Hepatic stellate cell (primary cell): Measurements from ENCODE around the gene CIRBP.
A peak's percentile ranks its signal among the peaks of the same experiment; 100 is the strongest.
"Not testable (repeated sequence)": the region's sequence is repeated elsewhere in the genome, so short reads cannot be mapped to it uniquely, and the experiment has no call there.

Experiments
- DNase-seq: peaks from one replicate; pipeline ENCODE4 v3.0.0; 2011; ENCODE audit warnings: low spot score

Gene CIRBP

DNA sequence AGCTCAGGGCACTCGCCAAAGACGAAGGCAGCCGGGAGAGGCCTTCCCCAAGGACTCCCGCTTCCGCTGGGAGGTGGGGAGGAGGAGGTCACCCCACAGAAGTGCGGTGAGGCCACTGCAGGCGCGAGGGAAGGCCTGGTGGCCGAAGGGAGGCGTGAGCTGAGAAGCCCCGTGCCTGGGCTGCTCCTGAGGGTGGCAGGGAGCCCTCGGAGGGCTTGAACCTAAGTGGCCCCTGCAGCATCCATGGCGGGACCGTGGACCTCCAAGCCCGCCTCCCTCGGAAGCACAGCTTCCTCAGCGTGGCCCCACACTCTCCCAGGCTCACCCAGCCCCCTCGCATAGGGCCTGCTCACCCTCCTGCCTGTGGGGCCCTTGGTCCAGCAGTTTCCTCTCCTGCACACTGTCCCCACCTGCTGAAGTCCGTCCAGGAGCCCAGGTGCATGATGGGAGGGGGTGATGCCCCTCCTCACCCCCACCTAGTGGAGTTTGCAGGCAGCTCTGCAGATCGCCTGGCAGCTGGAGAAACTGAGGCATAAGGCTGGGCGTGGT is 42.5 kb downstream of the CIRBP start:
- no peak for DNase-seq

DNA sequence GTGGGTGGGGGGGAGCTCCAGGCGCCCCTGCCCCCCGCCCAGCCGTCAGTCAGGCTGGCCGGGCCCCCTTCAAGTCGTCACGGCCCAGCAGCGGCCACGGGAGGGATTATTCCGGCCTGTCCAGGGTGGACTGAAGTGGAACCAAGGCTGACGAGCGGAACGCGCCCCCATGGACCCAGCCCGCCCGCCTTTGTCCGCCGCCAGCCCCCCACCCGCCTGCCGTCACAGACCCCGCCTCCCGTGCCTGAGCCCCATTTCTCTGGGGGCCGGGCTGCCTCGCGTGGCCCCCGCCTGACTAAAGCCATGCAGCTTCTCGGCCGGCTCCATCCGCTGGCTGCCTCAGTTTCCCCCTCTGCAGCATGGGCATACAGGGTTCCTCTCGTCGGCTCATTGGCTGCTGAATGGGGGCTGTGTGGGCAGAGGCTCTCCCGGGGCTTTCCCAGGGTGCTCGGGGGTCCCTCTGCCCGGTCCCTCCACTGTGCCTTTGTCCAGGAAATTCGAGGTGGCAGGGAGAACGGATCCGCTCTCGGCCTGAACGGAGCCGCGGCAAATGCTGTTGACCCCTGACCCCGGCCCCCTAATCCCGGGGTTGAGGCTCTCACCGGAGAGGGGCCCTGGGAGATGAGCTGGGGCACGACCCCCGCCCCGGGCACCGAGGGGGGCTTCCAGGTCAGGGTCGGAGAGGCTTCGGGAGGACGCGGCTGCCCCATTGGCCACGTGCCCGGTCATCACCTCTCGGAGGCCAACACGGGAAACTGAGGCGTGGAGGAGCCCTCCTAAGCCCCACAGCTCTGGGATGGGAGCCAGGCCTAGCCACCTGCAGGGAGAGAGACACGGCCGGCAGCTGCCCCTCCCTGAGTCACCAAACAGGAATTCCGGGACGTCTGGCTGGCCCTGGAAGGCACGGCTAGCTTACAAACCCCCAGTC is 43.9 kb downstream of the CIRBP start:
- DNase-seq = peak; percentile 87

DNA sequence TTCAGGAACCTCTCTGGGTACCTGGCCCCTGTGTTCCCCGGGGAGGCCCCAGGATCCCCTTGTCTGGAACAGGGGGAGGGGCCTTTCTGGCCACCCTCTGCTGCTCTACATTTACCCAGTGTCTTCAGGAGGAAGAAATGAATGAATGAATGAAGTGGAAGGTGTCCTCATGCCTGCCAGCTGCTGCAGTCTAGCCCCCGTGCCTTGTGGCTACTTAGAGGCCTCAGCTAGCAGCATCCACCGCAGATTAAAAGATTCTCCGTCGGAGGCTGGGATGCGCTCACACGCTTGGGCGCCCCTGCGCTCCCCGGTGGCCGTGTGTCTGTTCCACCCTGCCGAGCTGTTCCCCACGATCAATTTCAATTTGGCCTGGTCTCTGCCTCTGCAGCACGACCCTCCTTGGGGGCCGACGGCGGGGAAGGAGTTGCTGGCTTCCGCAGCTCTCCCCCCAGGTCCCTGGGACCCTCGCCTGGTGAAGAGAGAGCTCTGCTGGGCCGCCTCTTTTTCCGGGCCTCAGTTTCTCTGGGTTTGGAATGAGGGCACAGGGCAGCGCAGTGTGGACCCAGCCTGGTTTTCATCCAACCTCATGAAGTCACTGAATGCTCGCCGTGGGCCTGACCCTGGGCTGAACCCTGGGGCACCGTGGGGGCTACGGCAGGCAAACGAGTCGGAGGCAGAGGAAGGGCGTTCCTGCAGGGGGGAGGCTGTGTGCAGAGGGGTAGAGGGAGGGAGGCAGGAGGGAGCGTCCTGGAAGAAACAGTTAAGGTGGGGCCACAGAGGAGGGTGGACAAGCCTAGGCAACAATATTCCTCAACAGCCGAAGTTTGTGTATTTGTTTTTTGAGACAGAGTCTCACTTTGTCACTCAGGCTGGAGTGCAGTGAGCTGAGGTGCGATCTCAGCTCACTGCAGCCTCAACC is 44.8 kb downstream of the CIRBP start:
- no peak for DNase-seq

DNA sequence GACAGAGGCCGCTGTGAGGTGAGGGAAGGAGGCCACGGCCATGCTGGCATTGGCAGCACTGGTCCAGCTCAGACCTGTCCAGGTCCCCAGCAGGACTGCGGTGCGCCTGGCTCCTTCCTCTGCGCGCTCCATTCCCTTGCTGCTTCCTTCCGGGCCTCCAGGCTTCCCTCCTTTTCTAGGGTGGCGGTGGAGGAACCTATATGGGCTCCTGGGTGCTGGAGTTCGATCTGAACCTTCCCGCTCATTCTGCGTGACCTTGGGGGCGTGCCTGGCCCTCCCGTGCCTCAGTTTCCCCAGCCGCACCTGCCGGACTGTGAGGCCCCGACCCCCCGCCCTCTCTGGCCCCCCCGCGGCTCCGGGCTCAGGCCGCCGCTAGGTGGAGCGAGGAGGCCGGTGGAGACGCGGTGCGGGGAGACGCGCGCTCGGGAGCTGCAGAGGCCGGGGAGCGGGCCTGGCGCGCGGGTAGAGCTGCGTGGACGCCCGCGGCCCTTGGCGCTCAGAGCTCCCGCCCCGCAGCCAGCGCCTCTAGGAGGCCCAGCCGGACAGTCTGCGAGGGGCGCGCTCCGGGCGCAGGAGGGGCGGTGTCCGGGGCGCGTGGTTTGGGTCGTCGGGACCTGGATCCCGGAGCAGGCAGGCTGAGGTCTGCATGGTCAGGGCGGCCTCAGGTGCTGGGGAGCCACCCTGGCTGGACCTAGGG is 46.5 kb downstream of the CIRBP start:
- peak; percentile 77 for DNase-seq

DNA sequence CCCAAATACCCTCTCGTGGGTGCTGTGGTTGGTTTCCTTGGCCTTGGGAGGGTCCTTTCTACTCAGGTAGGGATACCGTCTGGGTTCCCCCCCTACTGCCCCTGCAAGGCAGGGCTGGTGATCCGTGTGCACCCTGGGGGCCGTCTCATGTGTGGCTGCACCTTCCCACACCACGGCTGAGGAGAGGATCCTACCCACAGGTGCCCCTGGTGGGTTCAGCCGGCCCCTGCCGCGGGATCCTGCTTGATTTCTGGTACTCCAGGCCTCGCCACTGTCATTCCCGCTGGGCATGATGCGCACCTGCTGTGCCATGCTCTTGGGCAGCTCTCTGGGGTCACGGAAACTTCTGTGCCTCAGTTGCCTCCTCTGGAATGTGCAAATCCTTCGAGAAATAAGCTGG is 47.3 kb downstream of the CIRBP start:
- DNase-seq = no peak

DNA sequence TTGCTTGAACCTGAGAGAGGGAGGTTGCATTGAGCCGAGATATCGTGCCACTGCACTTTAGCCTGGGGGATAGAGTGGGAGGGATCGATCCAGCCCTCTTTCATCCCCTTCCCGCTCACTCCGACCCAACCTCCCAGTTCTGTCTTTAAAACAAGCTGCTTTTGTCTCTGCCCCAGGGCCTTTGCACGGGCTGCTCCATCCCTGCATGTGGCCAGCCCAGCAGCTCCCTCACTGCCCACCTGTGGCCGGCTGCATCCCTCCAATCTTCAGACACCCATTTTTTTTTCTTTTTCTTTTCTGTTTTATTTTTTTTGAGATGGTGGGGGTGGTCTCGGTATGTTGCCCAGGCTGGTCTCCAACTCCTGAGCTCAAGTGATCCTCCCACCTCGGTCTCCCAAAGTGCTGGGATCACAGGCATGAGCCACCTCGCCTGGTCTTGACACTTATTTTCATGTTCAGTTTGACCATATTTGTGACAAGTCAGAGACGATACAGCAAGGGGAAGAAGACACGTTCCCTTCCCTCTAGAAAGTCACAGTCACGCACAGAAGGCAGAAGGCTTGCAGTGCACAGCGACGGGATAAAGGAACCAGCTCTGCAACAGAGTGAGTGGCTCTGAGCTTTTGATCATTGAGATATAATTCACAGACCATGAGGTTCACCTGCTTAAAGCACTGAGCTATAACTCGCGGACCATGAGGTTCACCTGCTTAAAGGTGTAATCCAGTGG is 48.3 kb downstream of the CIRBP start:
- no peak for DNase-seq

DNA sequence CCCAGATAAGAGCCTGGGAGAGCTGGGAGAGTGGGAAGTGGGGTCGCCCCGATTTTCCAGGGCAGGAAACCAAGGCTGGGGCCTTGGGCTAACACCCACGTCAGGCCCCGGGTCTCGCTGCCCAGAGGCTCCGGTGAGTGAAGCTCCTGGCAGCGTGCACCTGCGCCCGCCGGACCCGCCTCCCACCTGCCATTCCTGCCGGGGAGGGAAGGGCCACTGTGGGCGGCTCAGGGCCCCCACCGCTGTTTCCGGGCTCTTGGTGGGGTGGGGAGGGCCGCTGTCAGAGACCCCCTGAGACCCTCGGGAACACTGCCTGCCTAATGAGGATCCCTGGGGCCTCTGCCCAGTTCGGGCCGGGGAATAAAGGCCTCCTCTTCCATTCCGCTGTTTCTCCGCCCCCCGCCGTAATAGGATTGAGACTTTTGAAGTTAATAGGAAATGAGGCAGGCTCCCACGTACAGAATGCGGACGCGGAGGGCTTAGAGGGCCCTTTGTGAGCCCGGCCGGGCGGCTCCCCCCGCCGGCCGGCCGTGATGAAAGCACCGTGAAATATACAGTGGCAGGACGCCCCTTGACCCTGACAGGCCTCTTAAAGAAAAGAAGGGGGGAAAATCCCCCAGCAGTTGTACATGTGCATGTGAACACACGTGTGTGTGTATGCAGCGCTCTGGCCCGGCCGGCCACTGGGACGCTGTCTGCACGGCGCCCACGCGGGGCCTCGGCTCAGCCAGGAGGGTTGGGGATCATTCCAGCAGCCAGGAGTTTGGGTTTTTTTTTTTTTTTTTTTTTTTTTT is 49.7 kb downstream of the CIRBP start:
- DNase-seq = no peak

DNA sequence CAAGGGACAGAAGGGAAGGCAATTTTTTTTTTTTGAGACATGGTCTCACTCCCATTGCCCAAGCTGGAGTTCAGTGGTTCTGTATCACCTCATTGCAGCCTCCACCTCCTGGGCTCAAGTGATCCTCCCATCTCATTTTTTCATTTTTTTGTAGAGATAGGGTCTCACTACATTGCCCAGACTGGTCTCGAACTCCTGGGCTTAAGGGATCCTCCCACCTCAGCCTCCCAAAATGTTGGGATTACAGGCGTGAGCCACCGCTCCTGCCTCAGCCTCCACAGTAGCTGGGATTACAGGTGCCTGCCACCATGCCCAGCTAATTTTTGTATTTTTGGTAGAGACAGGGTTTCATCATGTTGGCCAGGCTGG is 51.1 kb downstream of the CIRBP start:
- not testable (repeated sequence) for DNase-seq

DNA sequence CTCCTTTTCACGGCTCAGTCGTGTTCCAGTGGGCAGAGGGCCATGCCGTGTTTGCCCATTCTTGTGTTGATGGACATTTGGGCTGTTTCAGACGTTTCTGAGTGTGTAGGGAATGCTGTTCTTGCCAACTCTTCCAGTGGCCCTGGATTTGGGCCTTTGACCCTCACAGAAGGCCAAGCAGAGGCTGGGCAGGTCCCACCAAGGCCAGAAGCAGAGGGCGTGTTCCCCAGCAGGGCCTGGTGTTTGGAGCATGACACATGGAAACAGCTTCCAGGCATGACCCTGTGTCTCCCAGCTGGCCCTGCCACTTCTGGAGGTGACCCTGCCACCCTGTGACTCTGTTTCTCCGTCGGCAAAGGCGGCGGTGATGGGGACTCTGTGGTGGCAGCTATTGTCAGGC is 52.4 kb downstream of the CIRBP start:
- DNase-seq = no peak

DNA sequence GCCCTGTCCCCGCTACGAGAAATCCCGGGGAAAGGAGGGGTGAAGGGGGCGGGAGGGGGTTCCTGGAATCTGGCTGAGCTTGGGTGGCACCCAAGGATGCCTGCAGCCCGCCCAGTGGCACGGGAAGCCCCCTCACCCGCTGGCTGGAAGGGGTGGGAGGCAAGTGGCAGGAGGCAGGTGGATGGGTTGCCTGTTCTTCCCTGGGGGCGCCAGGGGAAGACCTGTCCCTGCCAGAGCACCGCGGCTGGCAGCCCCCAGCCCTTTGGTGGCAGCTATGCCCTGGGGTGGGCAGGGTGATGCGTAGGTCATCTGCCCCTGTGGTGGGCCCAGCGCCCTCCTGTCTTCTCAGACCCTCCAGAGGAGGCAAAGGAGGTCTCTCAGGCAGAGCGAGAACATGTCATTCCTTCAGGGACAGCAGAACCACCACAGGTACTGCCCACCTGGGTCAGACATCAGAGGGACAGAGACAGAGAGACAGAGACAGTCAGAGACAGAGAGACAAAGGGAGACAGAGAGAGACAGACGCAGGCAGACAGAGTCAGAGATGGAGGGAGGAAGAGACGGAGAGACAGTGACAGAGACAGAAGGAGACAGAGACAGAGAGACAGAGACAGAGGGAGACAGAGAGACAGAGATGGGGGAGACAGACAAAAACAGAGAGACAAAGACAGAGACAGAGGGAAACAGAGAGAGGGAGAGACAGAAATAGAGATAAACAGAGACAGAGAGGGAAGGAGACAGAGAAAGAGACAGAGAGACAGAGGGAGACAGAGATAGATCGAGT is 53.3 kb downstream of the CIRBP start:
- no peak for DNase-seq

DNA sequence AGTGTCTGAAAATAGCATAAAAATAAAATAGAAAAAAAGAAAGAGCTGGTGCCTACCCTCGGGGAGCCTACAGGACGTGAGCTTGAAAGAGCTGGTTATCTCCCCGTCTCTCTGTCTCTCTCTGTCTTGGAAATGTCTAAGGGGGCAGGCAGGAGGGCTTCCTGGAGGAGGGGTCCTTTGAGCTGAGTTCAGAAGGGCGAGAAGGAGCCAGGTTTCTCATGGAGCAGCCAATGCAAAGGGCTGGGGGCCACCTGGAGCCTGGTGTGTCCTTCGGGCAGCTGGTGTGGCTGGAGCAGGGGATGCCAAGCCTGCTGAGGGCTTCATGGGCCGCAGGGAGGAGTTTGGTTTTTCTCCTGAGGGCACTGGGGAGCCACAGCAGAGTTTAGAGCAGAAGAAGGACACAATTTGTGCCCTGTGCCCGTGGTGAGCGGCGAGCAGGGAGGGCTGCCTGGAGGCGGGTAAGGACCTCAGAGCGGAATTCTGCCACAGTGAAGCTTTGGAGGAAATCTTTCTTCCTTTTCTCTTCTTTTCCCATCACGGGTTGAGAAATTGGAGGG is 55.2 kb downstream of the CIRBP start:
- no peak for DNase-seq
